NCI-H526 (cell line): Measurements from ENCODE around the gene ASIC1.
A peak's percentile ranks its signal among the peaks of the same experiment; 100 is the strongest.

ENCODE experiments used
- DNase-seq, 2 experiments: peaks; one replicate each; lab custom pipeline; 2025; lab: John Stamatoyannopoulos, UW

The ASIC1 gene

GRCh38 chr12:50041062-50041860, 16.1 kb upstream of the ASIC1 start:
- DNase-seq = no peak

GRCh38 chr12:50041962-50042361, 15.4 kb upstream of the ASIC1 start:
- no peak for DNase-seq

- DNase-seq = no peak
Measured at GRCh38 chr12:50042693-50043092, 14.7 kb upstream of the ASIC1 start.

GRCh38 chr12:50043308-50043707, 14.1 kb upstream of the ASIC1 start:
- no peak for DNase-seq

GRCh38 chr12:50043854-50044253, 13.5 kb upstream of the ASIC1 start:
- DNase-seq = no peak

GRCh38 chr12:50047693-50048250, 9.6 kb upstream of the ASIC1 start:
- no peak for DNase-seq

- no peak for DNase-seq
Measured at GRCh38 chr12:50049254-50050118, 7.9 kb upstream of the ASIC1 start.

- no peak for DNase-seq
Measured at GRCh38 chr12:50050119-50050385, 7.3 kb upstream of the ASIC1 start.

- DNase-seq = peak; percentile 39 to 77
Measured at GRCh38 chr12:50050410-50051098, 6.8 kb upstream of the ASIC1 start.

- DNase-seq = no peak
Measured at GRCh38 chr12:50051101-50051806, 6.1 kb upstream of the ASIC1 start.

- DNase-seq = no peak
Measured at GRCh38 chr12:50052544-50052943, 4.9 kb upstream of the ASIC1 start.

GRCh38 chr12:50052964-50053363, 4.4 kb upstream of the ASIC1 start:
- no peak for DNase-seq

GRCh38 chr12:50053583-50053982, 3.8 kb upstream of the ASIC1 start:
- no peak for DNase-seq

- peak; percentile 41 to 76 for DNase-seq
Measured at GRCh38 chr12:50055831-50056638, 1.4 kb upstream of the ASIC1 start.

- DNase-seq = no peak
Measured at GRCh38 chr12:50056639-50056976, 788 bp upstream of the ASIC1 start.

- DNase-seq = peak in 1 of 2 experiments; percentile 41
Measured at GRCh38 chr12:50057896-50058670, 687 bp downstream of the ASIC1 start.

- DNase-seq = no peak
Measured at GRCh38 chr12:50058743-50059312, 1.4 kb downstream of the ASIC1 start.

- DNase-seq = no peak
Measured at GRCh38 chr12:50059440-50060119, 2.2 kb downstream of the ASIC1 start.

- DNase-seq = no peak
Measured at GRCh38 chr12:50060120-50060468, 2.7 kb downstream of the ASIC1 start.
